Activated T-helper 9 cell treated with anti-CD3 and anti-CD28 coated beads, Interleukin-2, amount 50 U/mL, for 16 hours (primary cell): ENCODE results near the gene METTL24.
"Not testable (repeated sequence)": the region's sequence is repeated elsewhere in the genome, so short reads cannot be mapped to it uniquely, and the experiment has no call there.

Experiments
- DNase-seq: peaks from one replicate; pipeline ENCODE4 v3.0.0-alpha.2; 2020; ENCODE audit warnings: low read depth

The METTL24 gene

GRCh38 chr6:110315207-110315868, 42.8 kb downstream of the METTL24 start:
- DNase-seq: no peak

GRCh38 chr6:110310861-110311446, 47.2 kb downstream of the METTL24 start:
- DNase-seq: no peak

GRCh38 chr6:110309432-110309831, 48.7 kb downstream of the METTL24 start:
- not testable (repeated sequence) for DNase-seq

- no peak for DNase-seq
Measured at GRCh38 chr6:110307368-110307767, 50.8 kb downstream of the METTL24 start.

- not testable (repeated sequence) for DNase-seq
Measured at GRCh38 chr6:110305832-110306231, 52.3 kb downstream of the METTL24 start.

- not testable (repeated sequence) for DNase-seq
Measured at GRCh38 chr6:110303692-110304091, 54.5 kb downstream of the METTL24 start.

GRCh38 chr6:110298916-110299315, 59.2 kb downstream of the METTL24 start:
- DNase-seq: no peak

- no peak for DNase-seq
Measured at GRCh38 chr6:110298411-110298810, 59.7 kb downstream of the METTL24 start.

GRCh38 chr6:110296241-110297025, 61.7 kb downstream of the METTL24 start:
- DNase-seq: no peak

GRCh38 chr6:110295451-110296165, 62.5 kb downstream of the METTL24 start:
- no peak for DNase-seq

GRCh38 chr6:110287462-110288341, 70.4 kb downstream of the METTL24 start:
- no peak for DNase-seq

- no peak for DNase-seq
Measured at GRCh38 chr6:110285306-110286060, 72.7 kb downstream of the METTL24 start.

- DNase-seq: no peak
Measured at GRCh38 chr6:110284855-110285254, 73.3 kb downstream of the METTL24 start.

GRCh38 chr6:110283657-110284056, 74.5 kb downstream of the METTL24 start:
- no peak for DNase-seq

GRCh38 chr6:110282412-110282811, 75.7 kb downstream of the METTL24 start:
- DNase-seq: no peak

- no peak for DNase-seq
Measured at GRCh38 chr6:110277100-110277665, 81.0 kb downstream of the METTL24 start.

GRCh38 chr6:110272781-110273180, 85.4 kb downstream of the METTL24 start:
- not testable (repeated sequence) for DNase-seq

GRCh38 chr6:110271732-110272022, 86.5 kb downstream of the METTL24 start:
- DNase-seq: no peak

- DNase-seq: no peak
Measured at GRCh38 chr6:110270165-110270564, 88.0 kb downstream of the METTL24 start.

- no peak for DNase-seq
Measured at GRCh38 chr6:110269623-110270022, 88.5 kb downstream of the METTL24 start.

GRCh38 chr6:110266996-110267395, 91.2 kb downstream of the METTL24 start:
- no peak for DNase-seq
